ENCODE measurements around the gene UBXN2A.
A peak's percentile ranks its signal among the peaks of the same experiment; 100 is the strongest.
"Not testable (repeated sequence)": the region's sequence is repeated elsewhere in the genome, so short reads cannot be mapped to it uniquely, and the experiment has no call there.

UBXN2A gene

GRCh38 chr2:24014902-24015301 is 74.6 kb downstream of the UBXN2A start:
- DNase-seq = not testable (repeated sequence)

GRCh38 chr2:24015562-24016375 is 75.5 kb downstream of the UBXN2A start:
- DNase-seq = no peak

- peak; percentile 45 for DNase-seq
Observed at GRCh38 chr2:24016376-24016761, 76.1 kb downstream of the UBXN2A start.

- no peak for DNase-seq
Observed at GRCh38 chr2:24016853-24017703, 76.8 kb downstream of the UBXN2A start.

- DNase-seq = no peak
Observed at GRCh38 chr2:24017711-24018110, 77.4 kb downstream of the UBXN2A start.

- no peak for DNase-seq
Observed at GRCh38 chr2:24018241-24018640, 78.0 kb downstream of the UBXN2A start.

- DNase-seq = no peak
Observed at GRCh38 chr2:24019729-24020128, 79.5 kb downstream of the UBXN2A start.

GRCh38 chr2:24020244-24020643 is 80.0 kb downstream of the UBXN2A start:
- no peak for DNase-seq

- DNase-seq = peak; percentile 73
Observed at GRCh38 chr2:24021122-24021998, 81.1 kb downstream of the UBXN2A start.

GRCh38 chr2:24022324-24022974 is 82.2 kb downstream of the UBXN2A start:
- no peak for DNase-seq

GRCh38 chr2:24022975-24023575 is 82.8 kb downstream of the UBXN2A start:
- DNase-seq = no peak

GRCh38 chr2:24024018-24024417 is 83.8 kb downstream of the UBXN2A start:
- no peak for DNase-seq

- no peak for DNase-seq
Observed at GRCh38 chr2:24024996-24025663, 84.9 kb downstream of the UBXN2A start.

GRCh38 chr2:24026233-24026632 is 86.0 kb downstream of the UBXN2A start:
- no peak for DNase-seq

GRCh38 chr2:24038786-24039499 is 98.7 kb downstream of the UBXN2A start:
- DNase-seq = no peak

GRCh38 chr2:24040511-24040910 is 100.2 kb downstream of the UBXN2A start:
- DNase-seq = no peak

GRCh38 chr2:24043133-24043532 is 102.9 kb downstream of the UBXN2A start:
- not testable (repeated sequence) for DNase-seq

GRCh38 chr2:24045511-24046508 is 105.5 kb downstream of the UBXN2A start:
- no peak for DNase-seq

- no peak for DNase-seq
Observed at GRCh38 chr2:24046599-24046929, 106.3 kb downstream of the UBXN2A start.

Measured in hematopoietic multipotent progenitor cell treated with erythropoietin and hydrocortisone succinate and interleukin-3 and kit ligand, for 4 days (in vitro differentiated cells).